ENCODE measurements around the gene SLC16A8.

DNA sequence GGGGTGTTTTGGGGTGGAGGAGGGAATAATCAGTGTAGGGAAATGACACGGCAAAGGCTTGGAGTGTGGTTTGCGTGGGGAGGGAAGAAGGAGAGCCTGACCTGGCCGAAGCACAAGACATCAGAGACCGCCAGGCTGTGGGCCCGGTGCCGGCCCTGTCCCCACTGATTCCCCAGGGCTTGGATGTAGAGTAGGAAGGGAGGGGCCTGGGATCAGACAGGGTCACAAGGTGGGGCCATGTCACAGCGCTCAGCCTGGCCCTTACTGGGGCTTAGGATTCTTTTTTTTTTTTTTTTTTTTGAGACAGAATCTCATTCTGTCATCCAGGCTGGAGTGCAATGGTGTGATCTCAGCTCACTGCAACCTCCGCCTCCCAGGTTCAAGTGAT, 17.0 kb downstream of the SLC16A8 start:
- TF ChIP-seq, protein P1, sequence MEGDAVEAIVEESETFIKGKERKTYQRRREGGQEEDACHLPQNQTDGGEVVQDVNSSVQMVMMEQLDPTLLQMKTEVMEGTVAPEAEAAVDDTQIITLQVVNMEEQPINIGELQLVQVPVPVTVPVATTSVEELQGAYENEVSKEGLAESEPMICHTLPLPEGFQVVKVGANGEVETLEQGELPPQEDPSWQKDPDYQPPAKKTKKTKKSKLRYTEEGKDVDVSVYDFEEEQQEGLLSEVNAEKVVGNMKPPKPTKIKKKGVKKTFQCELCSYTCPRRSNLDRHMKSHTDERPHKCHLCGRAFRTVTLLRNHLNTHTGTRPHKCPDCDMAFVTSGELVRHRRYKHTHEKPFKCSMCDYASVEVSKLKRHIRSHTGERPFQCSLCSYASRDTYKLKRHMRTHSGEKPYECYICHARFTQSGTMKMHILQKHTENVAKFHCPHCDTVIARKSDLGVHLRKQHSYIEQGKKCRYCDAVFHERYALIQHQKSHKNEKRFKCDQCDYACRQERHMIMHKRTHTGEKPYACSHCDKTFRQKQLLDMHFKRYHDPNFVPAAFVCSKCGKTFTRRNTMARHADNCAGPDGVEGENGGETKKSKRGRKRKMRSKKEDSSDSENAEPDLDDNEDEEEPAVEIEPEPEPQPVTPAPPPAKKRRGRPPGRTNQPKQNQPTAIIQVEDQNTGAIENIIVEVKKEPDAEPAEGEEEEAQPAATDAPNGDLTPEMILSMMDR (IDR thresholded peaks at IDR 0.05; ENCODE audit: insufficient read depth, low read length): no peak
- TF ChIP-seq POLR2AphosphoS5 (IDR thresholded peaks at IDR 0.05; ENCODE audit: low read depth) (no peak), SPI1 (IDR thresholded peaks at IDR 0.05; ENCODE audit: borderline replicate concordance, low read depth) (no peak), GABPA (IDR thresholded peaks at IDR 0.05; ENCODE audit: low read depth) (no peak)
- TF ChIP-seq, protein P2, sequence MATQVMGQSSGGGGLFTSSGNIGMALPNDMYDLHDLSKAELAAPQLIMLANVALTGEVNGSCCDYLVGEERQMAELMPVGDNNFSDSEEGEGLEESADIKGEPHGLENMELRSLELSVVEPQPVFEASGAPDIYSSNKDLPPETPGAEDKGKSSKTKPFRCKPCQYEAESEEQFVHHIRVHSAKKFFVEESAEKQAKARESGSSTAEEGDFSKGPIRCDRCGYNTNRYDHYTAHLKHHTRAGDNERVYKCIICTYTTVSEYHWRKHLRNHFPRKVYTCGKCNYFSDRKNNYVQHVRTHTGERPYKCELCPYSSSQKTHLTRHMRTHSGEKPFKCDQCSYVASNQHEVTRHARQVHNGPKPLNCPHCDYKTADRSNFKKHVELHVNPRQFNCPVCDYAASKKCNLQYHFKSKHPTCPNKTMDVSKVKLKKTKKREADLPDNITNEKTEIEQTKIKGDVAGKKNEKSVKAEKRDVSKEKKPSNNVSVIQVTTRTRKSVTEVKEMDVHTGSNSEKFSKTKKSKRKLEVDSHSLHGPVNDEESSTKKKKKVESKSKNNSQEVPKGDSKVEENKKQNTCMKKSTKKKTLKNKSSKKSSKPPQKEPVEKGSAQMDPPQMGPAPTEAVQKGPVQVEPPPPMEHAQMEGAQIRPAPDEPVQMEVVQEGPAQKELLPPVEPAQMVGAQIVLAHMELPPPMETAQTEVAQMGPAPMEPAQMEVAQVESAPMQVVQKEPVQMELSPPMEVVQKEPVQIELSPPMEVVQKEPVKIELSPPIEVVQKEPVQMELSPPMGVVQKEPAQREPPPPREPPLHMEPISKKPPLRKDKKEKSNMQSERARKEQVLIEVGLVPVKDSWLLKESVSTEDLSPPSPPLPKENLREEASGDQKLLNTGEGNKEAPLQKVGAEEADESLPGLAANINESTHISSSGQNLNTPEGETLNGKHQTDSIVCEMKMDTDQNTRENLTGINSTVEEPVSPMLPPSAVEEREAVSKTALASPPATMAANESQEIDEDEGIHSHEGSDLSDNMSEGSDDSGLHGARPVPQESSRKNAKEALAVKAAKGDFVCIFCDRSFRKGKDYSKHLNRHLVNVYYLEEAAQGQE (IDR thresholded peaks at IDR 0.05; ENCODE audit: insufficient replicate concordance, low read depth): no peak
